K562 (cell line): ENCODE data around the gene CDIPT.
A peak's percentile ranks its signal among the peaks of the same experiment; 100 is the strongest.

Experiments used
- CEBPB ChIP-seq: fragments of 450-650 bp; IDR thresholded peaks from 2 replicates; pipeline ENCODE4 v1.6.1; 2016; ENCODE audit warnings: missing genetic modification characterization, missing compliant biosample characterization
- CTCF ChIP-seq, 3 experiments: IDR thresholded peaks in 2 of 3; conservative IDR thresholded peaks in 1 of 3; 2 replicates each; pipeline ENCODE4 v1.5.1; 2011 to 2012; ENCODE audit warnings: low read length in 3 of 3, mild to moderate bottlenecking in 3 of 3, control low read depth in 2 of 3, improper control_type of control experiment in 1 of 3, inconsistent platforms in 1 of 3, low read depth in 1 of 3, mixed read lengths in 1 of 3, moderate library complexity in 1 of 3; ENCODE audit not compliant: insufficient read depth in 2 of 3
- EZH2 ChIP-seq: IDR thresholded peaks from 2 replicates; pipeline ENCODE4 v1.6.1; 2012; ENCODE audit warnings: low read depth, mild to moderate bottlenecking, inconsistent platforms, low read length, borderline replicate concordance
- HMG20B ChIP-seq: fragments of 250-450 bp; sonication (Bioruptor Pico); IDR thresholded peaks from 2 replicates; pipeline ENCODE4 v1.5.0; 2021; ENCODE audit warnings: mild to moderate bottlenecking
- MAFG ChIP-seq: fragments of 450-650 bp; conservative IDR thresholded peaks from 2 replicates; pipeline ENCODE4 v1.6.1; 2016; ENCODE audit warnings: missing genetic modification characterization, missing compliant biosample characterization
- MAZ ChIP-seq, 2 experiments: fragments of 450-650 bp in 1 of 2; sonication (generic) in 1 of 2; formaldehyde crosslinking; IDR thresholded peaks in 1 of 2; conservative IDR thresholded peaks in 1 of 2; 2 replicates each; pipeline versions ENCODE4 v1.4.0 to v1.5.0; 2020; ENCODE audit warnings: mild to moderate bottlenecking in 1 of 2, missing genetic modification reagents in 1 of 2
- MEIS2 ChIP-seq: fragments of 450-650 bp; IDR thresholded peaks from 2 replicates; pipeline ENCODE4 v1.6.1; 2014; ENCODE audit warnings: mild to moderate bottlenecking; ENCODE audit not compliant: partially characterized antibody
- PPARD ChIP-seq: fragments of 250-450 bp; sonication (Bioruptor Pico); IDR thresholded peaks from 2 replicates; pipeline ENCODE4 v1.8.0; 2022; ENCODE audit warnings: inconsistent platforms, mild to moderate bottlenecking, moderate library complexity
- RBM14 ChIP-seq: fragments of 200-400 bp; formaldehyde crosslinking; IDR thresholded peaks from 2 replicates; pipeline ENCODE4 v1.6.1; 2018; ENCODE audit warnings: low read depth, mild to moderate bottlenecking, low read length, moderate library complexity, borderline replicate concordance; ENCODE audit not compliant: insufficient read depth
- SNIP1 ChIP-seq: fragments of 450-650 bp; IDR thresholded peaks from 2 replicates; pipeline ENCODE4 v1.7.1; 2017; ENCODE audit warnings: low read depth, mild to moderate bottlenecking
- TEAD1 ChIP-seq, 2 experiments: fragments of 450-650 bp in 1 of 2; sonication (generic) in 1 of 2; formaldehyde crosslinking; IDR thresholded peaks; 2 replicates each; pipeline versions ENCODE4 v1.4.0 to v1.8.0; 2020 to 2022; ENCODE audit warnings: mild to moderate bottlenecking in 2 of 2, missing genetic modification reagents in 1 of 2
- TEAD4 ChIP-seq, 2 experiments: sonication (generic) in 1 of 2; formaldehyde crosslinking in 1 of 2; IDR thresholded peaks; 2 replicates each; pipeline versions ENCODE4 v1.6.1 to v1.8.0; 2012 to 2022; ENCODE audit warnings: borderline replicate concordance in 1 of 2, inconsistent platforms in 1 of 2, low read length in 1 of 2, mild to moderate bottlenecking in 1 of 2, missing genetic modification reagents in 1 of 2
- ZFX ChIP-seq: sonication (generic); formaldehyde crosslinking; IDR thresholded peaks from 2 replicates; pipeline ENCODE4 v1.8.0; 2022; ENCODE audit warnings: mild to moderate bottlenecking, missing genetic modification reagents, moderate library complexity

- TF ChIP-seq SNIP1, result no peak
- TF ChIP-seq ZFX (CRISPR knock-in tag), result no peak
- TF ChIP-seq TEAD1 (CRISPR knock-in tag; IDR thresholded peaks at IDR 0.05), result no peak
- peak in 1 of 3 experiments; percentile 40; a peak in 2 of 6 replicates for TF ChIP-seq CTCF (IDR thresholded peaks at IDR 0.05 in 2 of 3, conservative IDR thresholded peaks at IDR 0.05 in 1 of 3; ENCODE audit: insufficient read depth in 2 of 3, low read depth in 1 of 3, low read length in 3 of 3)
- TF ChIP-seq MAFG (tag), result no peak
- no peak for TF ChIP-seq TEAD4 (IDR thresholded peaks at IDR 0.05; ENCODE audit: low read length)
- no peak for TF ChIP-seq TEAD4 (CRISPR knock-in tag; IDR thresholded peaks at IDR 0.05; ENCODE audit: borderline replicate concordance)
- no peak for TF ChIP-seq RBM14
- no peak for TF ChIP-seq EZH2
- TF ChIP-seq MAZ (CRISPR knock-in tag; conservative IDR thresholded peaks at IDR 0.05 in 1 of 2, IDR thresholded peaks at IDR 0.05 in 1 of 2), result no peak
- no peak for TF ChIP-seq MEIS2
- no peak for TF ChIP-seq CEBPB
- no peak for TF ChIP-seq HMG20B (CRISPR knock-in tag)
- TF ChIP-seq PPARD (CRISPR knock-in tag), result no peak
These were observed 48.0 kb upstream of the CDIPT start for GRCh38 chr16:29910819-29911675.
